Psoas muscle (tissue), 8 donors: Measurements from ENCODE around the gene CNOT6. TPM values are rescaled to one million over a fixed set of nuclear protein-coding genes. Genes with fewer than 3 reads are reported as not detected.
A peak's percentile ranks its signal among the peaks of the same experiment; 100 is the strongest.
"Not testable (repeated sequence)": the region's sequence is repeated elsewhere in the genome, so short reads cannot be mapped to it uniquely, and the experiment has no call there.

ENCODE experiments used
- ATAC-seq, 4 donors: fragments of 200-7000 bp; cut with Tn5 transposase; one replicate each; pipeline ENCODE4 v1.9.1; 2020; ENCODE audit warnings: moderate library complexity in 3 of 4, mild to moderate bottlenecking in 2 of 4
- DNase-seq, 2 donors: peaks; one replicate each; pipeline ENCODE4 v3.0.0-alpha.2; 2020
- H3K27ac ChIP-seq: fragments of 200-600 bp; one replicate; pipeline ENCODE4 v1.8.0; 2022
- H3K27me3 ChIP-seq, 3 donors: fragments of 200-600 bp in 1 of 3; one replicate each; pipeline versions ENCODE4 v1.6.1 to v1.8.0; 2013 to 2022; ENCODE audit warnings: low read length in 2 of 3, mild to moderate bottlenecking in 2 of 3, moderate library complexity in 1 of 3; ENCODE audit not compliant: insufficient read depth in 3 of 3
- H3K36me3 ChIP-seq, 2 donors: fragments of 200-600 bp in 1 of 2; one replicate each; pipeline versions ENCODE4 v1.6.1 to v1.8.0; 2013 to 2022; ENCODE audit warnings: low read depth in 1 of 2, mild to moderate bottlenecking in 1 of 2, moderate library complexity in 1 of 2; ENCODE audit not compliant: insufficient read depth in 1 of 2
- H3K4me1 ChIP-seq: fragments of 200-600 bp; one replicate; pipeline ENCODE4 v1.8.0; 2022
- H3K4me3 ChIP-seq: fragments of 200-600 bp; one replicate; pipeline ENCODE4 v1.8.0; 2022; ENCODE audit warnings: mild to moderate bottlenecking
- H3K9me3 ChIP-seq: fragments of 200-600 bp; one replicate; pipeline ENCODE4 v1.8.0; 2022
- CTCF ChIP-seq: fragments of 200-600 bp; IDR thresholded peaks from one replicate; pipeline ENCODE4 v1.8.0; 2022; ENCODE audit warnings: antibody characterized with exemption
- WGBS, 3 donors: extraction: QIAGEN DNeasy Blood & Tissue Kit; methylation state at CpG; one replicate each; pipeline versions ENCODE4 v1.1.6 to v1.1.7; 2013; 5-methylcytosine and 5-hydroxymethylcytosine counted together
- intact Hi-C, 2 donors: fragments of 100-400 bp; cut with DNase I; formaldehyde crosslinking; loops; one replicate each; pipeline versions ENCODE4 v1.11.0 to v1.14.2; 2022
- polyA plus RNA-seq, 3 donors: library from polyadenylated mRNA; stranded (reverse); fragments of 200-250 nt; gene quantifications; one replicate each; pipeline ENCODE4 v1.2.3, GENCODE V29; 2013
- total RNA-seq, 4 donors: library from RNA; stranded (reverse); fragmentation: NEBNext Ultra II Directional in 2 of 4; extraction: Animal tissue kit (Norgen Biotek cat#: 25700) in 2 of 4; gene quantifications; one replicate each; pipeline versions ENCODE4 v1.2.1 to v1.2.4, GENCODE V29; 2021 to 2023
- donor health status: healthy with polysubstance abuse.
- donor health status: DM: no; HTN: no; CAD: no; lungs with moderate emphysema.
- donor health status: Bipolar disorder and iron deficiency.
- donor health status: healthy.
- donor health status: DM: yes; HTN: yes; CAD: no.
- donor health status: DM: no; HTN: no; CAD: no.
- donor health status: DM: no; HTN: no; CAD: no.
- donor health status: DM: yes; HTN: yes; CAD: no.

CNOT6 gene
- total and polyA plus RNA-seq, 7 donors, result 3.6 to 13.7 (median 8.7) TPM

DNA sequence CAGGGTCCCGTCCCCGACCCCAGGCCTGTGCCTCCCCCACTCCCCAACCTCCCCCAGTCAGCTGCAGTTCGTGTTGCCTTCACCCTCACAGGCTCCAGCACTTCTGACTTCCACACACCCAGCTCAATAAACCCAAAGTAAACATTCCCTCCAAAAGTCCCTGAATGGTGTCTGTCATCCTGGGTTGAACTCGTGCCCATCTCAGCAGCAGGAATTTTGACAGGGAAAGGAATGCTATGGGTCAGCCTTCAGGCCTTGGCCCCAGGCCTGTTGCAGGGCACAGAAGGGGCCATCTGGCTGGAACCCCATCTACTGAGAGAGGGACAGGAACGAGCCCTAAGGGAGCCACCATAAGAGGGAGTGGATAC lies 29.6 kb upstream of the CNOT6 start:
- H3K4me1 ChIP-seq, result no peaks in the 10 kb centered on the region
- no peak for ATAC-seq
- 58 to 72% (median 69%) methylated on average over 5 of the region's 5 CpGs for WGBS, 3 donors
- intact Hi-C loops, result no loop called here
- no peak overlapping the region for H3K4me3 ChIP-seq
- no peak overlapping the region for H3K27ac ChIP-seq
- H3K36me3 ChIP-seq, result no peaks in the 10 kb centered on the region
- DNase-seq, result no peak
- H3K27me3 ChIP-seq, result peaks cover 0 to 2% (median 0%) of the 10 kb centered on the region in 3 donors
- TF ChIP-seq CTCF, result no peak
- H3K9me3 ChIP-seq, result no peaks in the 10 kb centered on the region

DNA sequence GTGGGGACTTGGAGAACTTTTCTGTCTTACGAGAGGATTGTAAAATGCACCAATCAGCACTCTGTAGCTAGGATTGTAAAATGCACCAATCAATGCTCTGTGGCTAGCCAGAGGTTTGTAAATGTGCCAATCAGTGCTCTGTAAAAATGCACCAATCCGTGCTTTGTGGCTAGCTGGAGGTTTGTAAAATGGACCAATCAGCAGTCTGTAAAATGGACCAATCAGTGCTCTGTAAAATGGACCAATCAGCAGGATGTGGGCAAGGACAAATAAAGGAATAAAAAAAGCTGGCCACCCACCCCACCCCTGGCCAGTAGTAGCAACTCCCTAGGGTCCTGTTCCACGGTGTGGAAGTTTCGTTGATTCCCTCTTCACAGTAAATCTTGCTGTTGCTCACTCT lies 29.1 kb upstream of the CNOT6 start:
- H3K4me1 ChIP-seq, H3K4me3 ChIP-seq, DNase-seq, ATAC-seq, intact Hi-C loops, H3K9me3 ChIP-seq, H3K27me3 ChIP-seq, H3K27ac ChIP-seq, H3K36me3 ChIP-seq: not testable (repeated sequence)
- 89 to 93% (median 89%) methylated on average over 4 of the region's 4 CpGs for WGBS, 3 donors

DNA sequence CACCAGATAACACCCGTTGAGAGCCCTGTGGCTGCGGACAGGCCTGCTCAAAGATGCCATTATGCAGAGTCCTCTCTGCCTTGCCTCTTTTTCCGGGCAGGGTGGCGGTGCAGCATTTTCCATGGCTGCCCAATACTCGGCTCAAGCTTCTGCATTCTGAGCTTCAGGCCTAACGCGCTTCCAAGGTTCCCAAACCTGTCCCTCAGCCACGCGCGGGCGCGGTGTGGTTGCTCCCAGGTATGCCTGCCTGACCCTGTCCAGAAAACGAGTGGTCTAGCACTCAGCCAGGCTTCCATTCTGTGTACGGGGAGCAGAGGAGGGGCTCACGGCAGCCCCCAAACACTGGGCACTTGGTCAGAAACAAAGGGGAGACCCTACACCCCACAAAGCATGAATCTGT lies 27.9 kb upstream of the CNOT6 start:
- H3K36me3 ChIP-seq, result no peaks in the 10 kb centered on the region
- ATAC-seq, result no peak
- TF ChIP-seq CTCF, result no peak
- H3K27me3 ChIP-seq, result peaks cover 0 to 2% (median 0%) of the 10 kb centered on the region in 3 donors
- no peak overlapping the region for H3K4me3 ChIP-seq
- H3K9me3 ChIP-seq, result no peaks in the 10 kb centered on the region
- no peaks in the 10 kb centered on the region for H3K4me1 ChIP-seq
- WGBS, 3 donors, result 87 to 90% (median 88%) methylated on average over 15 of the region's 15 CpGs
- H3K27ac ChIP-seq, result no peak overlapping the region
- intact Hi-C loops, result no loop called here
- no peak for DNase-seq

GRCh38 chr5:180467028-180467975 lies 26.9 kb upstream of the CNOT6 start:
- ATAC-seq, result no peak

More at GRCh38 chr5:180467028-180467975, 26.9 kb upstream of the CNOT6 start:
- peaks cover 0 to 2% (median 0%) of the 10 kb centered on the region in 3 donors for H3K27me3 ChIP-seq
- 46 to 53% (median 47%) methylated on average over 22 of the region's 22 CpGs for WGBS, 3 donors
- DNase-seq, result peak; percentile 30 to 68
- no peak overlapping the region for H3K4me3 ChIP-seq
- TF ChIP-seq CTCF, result no peak
- no peaks in the 10 kb centered on the region for H3K9me3 ChIP-seq
- H3K4me1 ChIP-seq, result no peaks in the 10 kb centered on the region
- no peaks in the 10 kb centered on the region for H3K36me3 ChIP-seq
- intact Hi-C loops, result no loop called here
- H3K27ac ChIP-seq, result no peak overlapping the region
